ENCODE measurements around the gene MYMK.

Gene MYMK

GRCh38 chr9:133534346-133535291 is 9.9 kb upstream of the MYMK start, which contains the start of gene ADAMTSL2:
TSS of gene ADAMTSL2 (plus strand) at chr9:133534704. CDS start at chr9:133536713, 2,009 bp downstream.
- DNase-seq, result peak in 1 of 2 experiments; percentile 53

- no peak for DNase-seq
Observed at GRCh38 chr9:133533857-133534256, 9.1 kb upstream of the MYMK start.

- peak in 1 of 2 experiments; percentile 11 for DNase-seq
Observed at GRCh38 chr9:133532937-133533668, 8.3 kb upstream of the MYMK start.

- DNase-seq, result no peak
Observed at GRCh38 chr9:133531293-133531692, 6.5 kb upstream of the MYMK start.

GRCh38 chr9:133529874-133530273 is 5.1 kb upstream of the MYMK start:
- DNase-seq, result no peak

- no peak for DNase-seq
Observed at GRCh38 chr9:133529457-133529856, 4.7 kb upstream of the MYMK start.

- DNase-seq, result no peak
Observed at GRCh38 chr9:133528876-133529241, 4.1 kb upstream of the MYMK start.

- no peak for DNase-seq
Observed at GRCh38 chr9:133528001-133528875, 3.5 kb upstream of the MYMK start.

- DNase-seq, result no peak
Observed at GRCh38 chr9:133527444-133527920, 2.7 kb upstream of the MYMK start.

- no peak for DNase-seq
Observed at GRCh38 chr9:133526721-133527321, 2.1 kb upstream of the MYMK start.

- no peak for DNase-seq
Observed at GRCh38 chr9:133525677-133526076, 918 bp upstream of the MYMK start.

GRCh38 chr9:133524146-133524545 is 613 bp downstream of the MYMK start:
- no peak for DNase-seq

GRCh38 chr9:133523106-133523505 is 1.7 kb downstream of the MYMK start:
- DNase-seq, result no peak

GRCh38 chr9:133522073-133522910 is 2.5 kb downstream of the MYMK start:
- no peak for DNase-seq

GRCh38 chr9:133521122-133522072 is 3.4 kb downstream of the MYMK start:
- DNase-seq, result no peak

- DNase-seq, result no peak
Observed at GRCh38 chr9:133520121-133520835, 4.5 kb downstream of the MYMK start.

- no peak for DNase-seq
Observed at GRCh38 chr9:133519693-133520092, 5.1 kb downstream of the MYMK start.

- no peak for DNase-seq
Observed at GRCh38 chr9:133518706-133519449, 5.9 kb downstream of the MYMK start.

GRCh38 chr9:133518200-133518599 is 6.6 kb downstream of the MYMK start:
- no peak for DNase-seq

Measured in NCI-H446 (cell line).